GM15510 (cell line): ENCODE results near the gene TAF11L13.
"Not testable (repeated sequence)": the region's sequence is repeated elsewhere in the genome, so short reads cannot be mapped to it uniquely, and the experiment has no call there.

Experiments used
- POLR2A ChIP-seq: IDR thresholded peaks from 3 replicates; pipeline ENCODE4 v1.6.1; 2011; ENCODE audit warnings: borderline replicate concordance; ENCODE audit not compliant: insufficient read length; ENCODE audit errors: extremely low read depth

The TAF11L13 gene

GRCh38 chr5:17631788-17632187 lies at the start of gene TAF11L13:
TSS of gene TAF11L13 (plus strand) at chr5:17632088.
- not testable (repeated sequence) for TF ChIP-seq POLR2A

DNA sequence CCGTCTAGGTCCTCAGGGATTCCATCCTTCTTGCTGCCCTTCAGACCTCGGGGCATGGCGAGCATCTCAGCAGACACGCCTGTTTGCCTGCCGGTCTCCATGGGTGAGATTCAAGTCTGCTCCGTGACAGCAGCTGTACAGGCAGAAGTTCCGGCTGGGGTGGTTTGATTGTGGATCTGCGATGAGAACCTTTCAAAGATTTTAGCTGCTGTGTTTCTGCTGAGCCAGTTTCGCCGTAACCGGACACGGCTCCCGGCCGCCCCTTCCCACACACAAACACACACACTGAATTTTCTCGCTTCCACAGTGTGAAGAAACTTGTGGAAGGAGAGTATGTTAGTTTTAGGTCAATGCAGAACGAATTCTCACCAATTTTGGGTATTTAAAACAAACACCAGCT lies 46.2 kb upstream of the TAF11L13 start, which contains the start of gene TAF11L7:
Gene TAF11L7, minus strand, starts transcription at position 101 of the 400 bp plus-strand sequence.
- not testable (repeated sequence) for TF ChIP-seq POLR2A

GRCh38 chr5:17590860-17591259 lies 41.0 kb upstream of the TAF11L13 start, which contains the start of gene TAF11L8:
TSS of gene TAF11L8 (minus strand) at chr5:17590960.
- not testable (repeated sequence) for TF ChIP-seq POLR2A

GRCh38 chr5:17594255-17594654 lies 37.6 kb upstream of the TAF11L13 start, which contains the start of gene TAF11L9:
TSS of gene TAF11L9 (minus strand) at chr5:17594394.
- not testable (repeated sequence) for TF ChIP-seq POLR2A

DNA sequence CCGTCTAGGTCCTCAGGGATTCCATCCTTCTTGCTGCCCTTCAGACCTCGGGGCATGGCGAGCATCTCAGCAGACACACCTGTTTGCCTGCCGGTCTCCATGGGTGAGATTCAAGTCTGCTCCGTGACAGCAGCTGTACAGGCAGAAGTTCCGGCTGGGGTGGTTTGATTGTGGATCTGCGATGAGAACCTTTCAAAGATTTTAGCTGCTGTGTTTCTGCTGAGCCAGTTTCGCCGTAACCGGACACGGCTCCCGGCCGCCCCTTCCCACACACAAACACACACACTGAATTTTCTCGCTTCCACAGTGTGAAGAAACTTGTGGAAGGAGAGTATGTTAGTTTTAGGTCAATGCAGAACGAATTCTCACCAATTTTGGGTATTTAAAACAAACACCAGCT lies 34.2 kb upstream of the TAF11L13 start, which contains the start of gene TAF11L10:
Gene TAF11L10, minus strand, starts transcription at position 101 of the 400 bp plus-strand sequence.
- not testable (repeated sequence) for TF ChIP-seq POLR2A

- not testable (repeated sequence) for TF ChIP-seq POLR2A
These were observed 28.0 kb upstream of the TAF11L13 start, which contains the start of gene TAF11L11 for GRCh38 chr5:17603880-17604279. TSS of gene TAF11L11 (plus strand) at chr5:17604183.

DNA sequence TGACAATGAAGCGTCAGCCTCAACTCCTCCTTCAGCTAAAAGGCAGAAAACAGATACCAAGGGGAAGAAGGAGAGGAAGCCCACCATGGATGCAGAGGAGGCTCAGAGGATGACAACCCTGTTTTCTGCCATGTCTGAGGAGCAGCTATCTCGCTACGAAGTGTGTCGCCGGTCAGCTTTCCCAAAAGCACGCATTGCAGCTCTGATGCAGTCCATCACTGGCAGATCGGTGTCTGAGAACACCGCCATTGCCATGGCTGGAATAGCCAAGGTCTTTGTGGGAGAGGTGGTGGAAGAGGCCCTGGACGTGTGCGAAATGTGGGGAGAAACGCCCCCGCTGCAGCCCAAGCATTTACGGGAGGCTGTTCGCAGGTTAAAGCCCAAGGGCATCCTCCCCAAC lies 26.9 kb upstream of the TAF11L13 start:
- TF ChIP-seq POLR2A: no peak

- TF ChIP-seq POLR2A: not testable (repeated sequence)
These were observed 21.8 kb upstream of the TAF11L13 start, which contains the start of gene TAF11L12 for GRCh38 chr5:17610092-17610491. TSS of gene TAF11L12 (plus strand) at chr5:17610392.

- TF ChIP-seq POLR2A: no peak
These were observed 16.8 kb upstream of the TAF11L13 start for GRCh38 chr5:17614872-17615605.

DNA sequence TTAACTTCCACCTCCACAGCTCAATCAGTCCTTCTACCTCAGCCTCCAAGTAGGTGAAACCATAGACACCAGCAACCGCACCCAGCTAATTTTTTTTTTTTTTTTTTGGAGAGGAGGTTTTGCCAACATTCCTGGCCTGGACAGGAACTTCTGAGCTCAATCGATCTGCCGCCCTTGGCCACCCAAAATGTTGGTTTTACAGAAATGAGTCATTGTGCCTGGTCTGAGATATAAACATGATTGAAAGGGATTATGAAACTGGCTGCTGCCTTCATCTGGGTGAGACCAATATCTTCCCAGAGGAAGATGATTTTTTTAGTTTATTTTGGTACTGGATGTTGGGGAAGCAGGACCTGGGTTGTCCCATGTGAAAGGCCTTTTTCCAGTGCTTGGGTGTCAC lies 12.5 kb upstream of the TAF11L13 start:
- TF ChIP-seq POLR2A: no peak

GRCh38 chr5:17620627-17621026 lies 11.3 kb upstream of the TAF11L13 start:
- no peak for TF ChIP-seq POLR2A

GRCh38 chr5:17625686-17626085 lies 6.2 kb upstream of the TAF11L13 start:
- no peak for TF ChIP-seq POLR2A

GRCh38 chr5:17634160-17634559 lies 2.3 kb downstream of the TAF11L13 start, which contains the start of gene TAF11L14:
TSS of gene TAF11L14 (plus strand) at chr5:17634460.
- TF ChIP-seq POLR2A: no peak

GRCh38 chr5:17655921-17656320 lies 24.0 kb downstream of the TAF11L13 start:
- no peak for TF ChIP-seq POLR2A

- TF ChIP-seq POLR2A: no peak
These were observed 31.3 kb downstream of the TAF11L13 start for GRCh38 chr5:17663182-17663581.

- TF ChIP-seq POLR2A: no peak
These were observed 33.9 kb downstream of the TAF11L13 start for GRCh38 chr5:17665836-17666235.
